Activated B cell treated with CpG ODN at 0.5 μM for 24 hours (primary cell): ENCODE measurements around the gene EIF1AX. TPM values are rescaled to one million over a fixed set of nuclear protein-coding genes. Genes with fewer than 3 reads are reported as not detected.

ENCODE experiments used
- ATAC-seq: fragments of 200-7000 bp; cut with Tn5 transposase; one replicate; pipeline ENCODE4 v1.10.0; 2021; ENCODE audit warnings: low read depth, mild to moderate bottlenecking, moderate library complexity
- CTCF ChIA-PET: fragments of 350-600 bp; sonication (Branson Sonifier 250); formaldehyde crosslinking; loops from one replicate; lab custom pipeline; 2021; ENCODE audit warnings: antibody characterized with exemption; lab: Charles Lee
- POLR2A ChIA-PET: fragments of 350-600 bp; sonication (Branson Sonifier 250); formaldehyde crosslinking; loops from one replicate; lab custom pipeline; 2021; ENCODE audit warnings: antibody characterized with exemption; lab: Charles Lee
- DNase-seq: peaks from one replicate; pipeline ENCODE4 v3.0.0; 2022
- H3K27ac Mint-ChIP-seq: one replicate; pipeline ENCODE4 v1.8.0; 2020; ENCODE audit warnings: mixed read lengths
- H3K27me3 Mint-ChIP-seq: one replicate; pipeline ENCODE4 v1.8.0; 2021; ENCODE audit warnings: mixed read lengths
- H3K36me3 Mint-ChIP-seq: one replicate; pipeline ENCODE4 v1.8.0; 2021; ENCODE audit warnings: low read depth, mixed read lengths
- H3K4me1 Mint-ChIP-seq: one replicate; pipeline ENCODE4 v1.8.0; 2021; ENCODE audit warnings: mixed read lengths
- H3K4me3 Mint-ChIP-seq: one replicate; pipeline ENCODE4 v1.8.0; 2020; ENCODE audit warnings: mild to moderate bottlenecking, mixed read lengths
- H3K9me3 Mint-ChIP-seq: one replicate; pipeline ENCODE4 v1.8.0; 2020; ENCODE audit warnings: mixed read lengths
- intact Hi-C: fragments of 100-400 bp; cut with micrococcal nuclease; formaldehyde crosslinking; loops from one replicate; pipeline ENCODE4 v1.15.1; 2024
- total RNA-seq: library from RNA; stranded (reverse); gene quantifications from 2 replicates; pipeline ENCODE4 v1.2.3, GENCODE V29; 2022
- TF ChIP-seq, protein P1 (sequence below): fragments of 200-600 bp; IDR thresholded peaks from one replicate; pipeline ENCODE4 v1.8.0; 2022; ENCODE audit warnings: antibody characterized with exemption, mild to moderate bottlenecking

Gene EIF1AX
- total RNA-seq, 1 donor from 2014 or later: 58.8 TPM

DNA sequence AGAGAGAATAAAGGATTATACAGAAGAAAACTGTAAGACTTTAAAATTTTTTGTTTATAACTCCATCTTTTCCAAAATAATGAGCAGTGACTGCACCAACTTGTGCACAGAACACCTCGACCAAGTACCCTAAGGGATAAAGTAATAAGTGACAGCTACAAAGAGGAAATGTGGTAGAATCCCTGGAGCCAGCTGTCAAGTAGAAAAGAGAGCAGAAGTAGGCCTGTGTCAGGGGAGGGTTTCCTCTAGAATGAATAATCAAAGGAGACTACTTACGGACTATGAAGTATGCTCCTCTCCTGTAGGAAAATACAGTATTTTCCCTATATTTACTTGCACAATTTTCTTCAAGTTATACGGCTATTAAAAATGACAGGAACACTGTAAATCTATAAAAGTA lies 1.2 kb downstream of the EIF1AX start:
- Mint-ChIP-seq H3K36me3 (peaks cover 16% of the 10 kb centered on the region), H3K4me3 (peak overlapping the region; percentile 88), H3K27ac (no peak overlapping the region), H3K9me3 (no peaks in the 10 kb centered on the region), H3K4me1 (peaks cover 26% of the 10 kb centered on the region), H3K27me3 (no peaks in the 10 kb centered on the region)
- TF ChIP-seq, protein P1, sequence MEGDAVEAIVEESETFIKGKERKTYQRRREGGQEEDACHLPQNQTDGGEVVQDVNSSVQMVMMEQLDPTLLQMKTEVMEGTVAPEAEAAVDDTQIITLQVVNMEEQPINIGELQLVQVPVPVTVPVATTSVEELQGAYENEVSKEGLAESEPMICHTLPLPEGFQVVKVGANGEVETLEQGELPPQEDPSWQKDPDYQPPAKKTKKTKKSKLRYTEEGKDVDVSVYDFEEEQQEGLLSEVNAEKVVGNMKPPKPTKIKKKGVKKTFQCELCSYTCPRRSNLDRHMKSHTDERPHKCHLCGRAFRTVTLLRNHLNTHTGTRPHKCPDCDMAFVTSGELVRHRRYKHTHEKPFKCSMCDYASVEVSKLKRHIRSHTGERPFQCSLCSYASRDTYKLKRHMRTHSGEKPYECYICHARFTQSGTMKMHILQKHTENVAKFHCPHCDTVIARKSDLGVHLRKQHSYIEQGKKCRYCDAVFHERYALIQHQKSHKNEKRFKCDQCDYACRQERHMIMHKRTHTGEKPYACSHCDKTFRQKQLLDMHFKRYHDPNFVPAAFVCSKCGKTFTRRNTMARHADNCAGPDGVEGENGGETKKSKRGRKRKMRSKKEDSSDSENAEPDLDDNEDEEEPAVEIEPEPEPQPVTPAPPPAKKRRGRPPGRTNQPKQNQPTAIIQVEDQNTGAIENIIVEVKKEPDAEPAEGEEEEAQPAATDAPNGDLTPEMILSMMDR: no peak
- ATAC-seq: no peak
- CTCF ChIA-PET: no interaction called here
- POLR2A ChIA-PET: interaction anchor here (1.6 to 2.8 kb wide), 2 partner anchors 8 to 10 kb away, joined by 4 to 15 read pairs; no protein-coding TSS in a partner anchor
- no peak for DNase-seq
- intact Hi-C loops: loop anchor here (2.0 to 5.0 kb wide), 3 partner anchors 80 to 182 kb away; partner anchors contain the start of gene BCLAF3

DNA sequence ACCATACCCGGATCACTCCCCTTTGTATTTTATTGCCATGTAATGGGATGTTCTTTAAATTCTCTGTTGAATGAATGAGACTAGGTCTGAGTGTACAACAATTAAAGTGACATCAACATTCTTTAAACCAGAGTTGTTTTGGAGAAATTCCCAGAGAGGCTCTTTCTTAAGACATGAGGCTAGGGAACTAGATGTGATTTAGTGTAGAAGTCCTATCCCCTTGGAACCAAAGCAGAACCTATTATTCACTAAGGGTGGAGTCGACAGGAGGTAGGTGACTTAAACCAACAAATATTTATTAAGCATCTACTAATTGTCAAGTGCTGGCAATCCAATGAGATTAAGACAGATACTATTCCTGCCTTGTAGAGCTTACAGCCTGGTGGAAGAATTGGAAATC lies 1.7 kb downstream of the EIF1AX start:
- Mint-ChIP-seq H3K36me3 (peaks cover 20% of the 10 kb centered on the region), H3K4me3 (peak overlapping the region; percentile 88), H3K27me3 (no peaks in the 10 kb centered on the region), H3K9me3 (no peaks in the 10 kb centered on the region), H3K4me1 (peaks cover 26% of the 10 kb centered on the region), H3K27ac (no peak overlapping the region)
- DNase-seq (no peak), ATAC-seq (no peak)
- TF ChIP-seq, protein P1: no peak
- ChIA-PET POLR2A (interaction anchor here (1.6 to 2.8 kb wide), 2 partner anchors 8 to 10 kb away, joined by 4 to 15 read pairs; no protein-coding TSS in a partner anchor), CTCF (no interaction called here)
- intact Hi-C loops: loop anchor here (2.0 to 5.0 kb wide), 3 partner anchors 79 to 182 kb away; partner anchors contain the start of gene BCLAF3

DNA sequence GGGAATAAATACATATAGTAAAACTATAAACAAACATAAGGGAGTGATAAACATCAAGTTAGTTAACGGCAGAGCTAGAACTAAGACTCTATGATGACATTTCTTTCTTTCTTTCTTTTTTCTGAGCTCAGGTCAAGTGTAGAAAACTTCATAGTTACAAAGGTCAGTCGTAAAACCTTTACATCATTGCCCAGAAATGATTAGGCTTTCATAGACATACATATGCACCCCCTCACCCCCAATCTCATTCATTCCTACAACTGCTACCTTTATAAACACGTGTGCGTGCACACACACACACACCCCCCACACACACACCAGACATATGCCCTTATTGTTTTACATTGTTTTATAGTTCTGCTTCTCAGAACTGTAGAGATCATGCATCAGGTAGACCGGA lies 5.7 kb downstream of the EIF1AX start:
- CTCF ChIA-PET: no interaction called here
- H3K4me3 Mint-ChIP-seq: no peak overlapping the region
- POLR2A ChIA-PET: no interaction called here
- intact Hi-C loops: no loop called here
- peaks cover 19% of the 10 kb centered on the region for H3K4me1 Mint-ChIP-seq
- DNase-seq (no peak), ATAC-seq (no peak)
- peaks cover 43% of the 10 kb centered on the region for H3K36me3 Mint-ChIP-seq
- H3K9me3 Mint-ChIP-seq: no peaks in the 10 kb centered on the region
- TF ChIP-seq, protein P1: no peak
- no peak overlapping the region for H3K27ac Mint-ChIP-seq
- H3K27me3 Mint-ChIP-seq: no peaks in the 10 kb centered on the region

DNA sequence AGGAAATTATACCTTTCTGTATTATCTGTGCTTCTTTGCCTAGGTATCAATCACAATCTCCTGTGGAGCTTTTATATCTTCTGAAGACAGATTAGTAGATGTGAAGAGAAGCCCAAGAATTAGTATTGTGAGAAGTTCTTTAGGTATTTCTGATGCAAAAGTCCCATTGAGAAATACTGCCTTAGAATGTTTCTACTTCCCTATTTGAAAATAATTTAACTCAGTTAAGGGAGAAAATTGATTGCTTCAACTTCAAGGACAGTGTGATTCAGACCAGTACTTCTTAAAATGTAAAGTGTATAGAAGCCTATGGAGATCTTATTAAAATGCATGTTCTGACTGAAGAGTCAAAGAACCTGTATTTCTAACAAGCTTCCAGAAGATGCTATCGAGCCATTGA lies 9.0 kb downstream of the EIF1AX start:
- ChIA-PET POLR2A (interaction anchor here (1.4 kb wide), 1 partner anchor 8 kb away, joined by 4 read pairs; no protein-coding TSS in a partner anchor), CTCF (no interaction called here)
- DNase-seq: no peak
- Mint-ChIP-seq H3K27ac (no peak overlapping the region), H3K9me3 (no peaks in the 10 kb centered on the region), H3K36me3 (peaks cover 60% of the 10 kb centered on the region), H3K4me3 (no peak overlapping the region), H3K4me1 (peaks cover 3% of the 10 kb centered on the region), H3K27me3 (no peaks in the 10 kb centered on the region)
- intact Hi-C loops: no loop called here
- TF ChIP-seq, protein P1: no peak
- no peak for ATAC-seq

DNA sequence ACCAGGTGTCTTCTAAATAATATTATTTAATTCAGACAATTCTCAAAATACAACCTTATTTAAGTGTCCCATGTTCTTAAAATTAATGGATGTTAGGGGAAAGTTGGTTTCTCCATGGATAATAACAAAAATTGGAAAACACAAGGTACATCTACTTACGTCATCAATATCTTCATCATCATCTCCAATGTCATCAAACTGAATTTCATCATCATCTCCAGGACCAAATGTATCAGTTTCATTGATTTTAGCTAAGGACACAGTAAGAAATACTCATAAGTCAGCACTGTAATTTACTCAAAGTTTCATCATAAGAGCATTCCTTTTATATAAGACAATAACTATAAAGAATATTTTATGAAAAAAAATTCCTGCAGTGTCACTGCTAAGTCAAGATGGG lies 11.3 kb downstream of the EIF1AX start:
- POLR2A ChIA-PET: interaction anchor here (2.2 kb wide), 1 partner anchor 10 kb away, joined by 15 read pairs; the partner anchor contains the start of gene EIF1AX
- TF ChIP-seq, protein P1: no peak

More for the DNA sequence above, 11.3 kb downstream of the EIF1AX start:
- Mint-ChIP-seq H3K4me3 (no peak overlapping the region), H3K36me3 (peaks cover 46% of the 10 kb centered on the region), H3K4me1 (no peaks in the 10 kb centered on the region), H3K27ac (no peak overlapping the region), H3K9me3 (no peaks in the 10 kb centered on the region), H3K27me3 (no peaks in the 10 kb centered on the region)
- ATAC-seq (no peak), DNase-seq (no peak)
- CTCF ChIA-PET: no interaction called here
- intact Hi-C loops: no loop called here
